Brain microvascular endothelial cell (primary cell): Measurements from ENCODE around the gene PACRG.

Source experiments
- DNase-seq: peaks from one replicate; pipeline ENCODE4 v3.0.0-alpha.2; 2020
- H3K27ac ChIP-seq: fragments of 250-450 bp; sonication (Bioruptor Pico); 2 replicates; pipeline ENCODE4 v1.5.1; 2020; ENCODE audit warnings: mild to moderate bottlenecking, moderate library complexity
- H3K27me3 ChIP-seq: fragments of 250-450 bp; sonication (Bioruptor Pico); replicated peaks from 2 replicates; pipeline ENCODE4 v1.5.1; 2020; ENCODE audit warnings: mild to moderate bottlenecking
- H3K36me3 ChIP-seq: fragments of 250-450 bp; sonication (Bioruptor Pico); replicated peaks from 2 replicates; pipeline ENCODE4 v1.5.1; 2020; ENCODE audit warnings: mild to moderate bottlenecking
- H3K4me3 ChIP-seq: 2 replicates; pipeline ENCODE4 v1.5.1; 2011; ENCODE audit warnings: low read depth, mild to moderate bottlenecking, control low read depth, low read length, moderate library complexity
- CTCF ChIP-seq: IDR thresholded peaks from 2 replicates; pipeline ENCODE4 v1.5.1; 2011; ENCODE audit warnings: low read depth, mild to moderate bottlenecking, moderate library complexity, low read length, control low read depth, inconsistent platforms; ENCODE audit errors: missing control alignments
- in situ Hi-C: cut with HindIII; loops from 2 replicates; pipeline ENCODE4 v1.10.0; 2017; ENCODE audit warnings: low sequenced_read_pairs, low pct_ligation_motif_present

PACRG gene

GRCh38 chr6:162683135-162683534, 44.6 kb upstream of the PACRG start:
- no peak for TF ChIP-seq CTCF
- DNase-seq = no peak
- in situ Hi-C loops = no loop called here

GRCh38 chr6:162684052-162684451, 43.7 kb upstream of the PACRG start:
- no peak for DNase-seq
- H3K27ac ChIP-seq = no peak overlapping the region
- no peaks in the 10 kb centered on the region for H3K36me3 ChIP-seq
- no peak overlapping the region for H3K4me3 ChIP-seq
- TF ChIP-seq CTCF = no peak
- in situ Hi-C loops = no loop called here
- H3K27me3 ChIP-seq = no peaks in the 10 kb centered on the region

More at GRCh38 chr6:162683135-162683534, 44.6 kb upstream of the PACRG start:
- Histone ChIP-seq H3K27ac (no peak overlapping the region), H3K27me3 (no peaks in the 10 kb centered on the region), H3K36me3 (no peaks in the 10 kb centered on the region), H3K4me3 (no peak overlapping the region)

GRCh38 chr6:162684961-162685360, 42.8 kb upstream of the PACRG start:
- in situ Hi-C loops = no loop called here
- no peak overlapping the region for H3K4me3 ChIP-seq
- H3K27ac ChIP-seq = no peak overlapping the region
- TF ChIP-seq CTCF = no peak
- H3K36me3 ChIP-seq = no peaks in the 10 kb centered on the region
- DNase-seq = no peak
- no peaks in the 10 kb centered on the region for H3K27me3 ChIP-seq

GRCh38 chr6:162685586-162685985, 42.2 kb upstream of the PACRG start:
- in situ Hi-C loops = no loop called here
- Histone ChIP-seq H3K36me3 (no peaks in the 10 kb centered on the region), H3K27me3 (no peaks in the 10 kb centered on the region), H3K27ac (no peak overlapping the region), H3K4me3 (no peak overlapping the region)
- DNase-seq = no peak
- TF ChIP-seq CTCF = no peak

- no peak for TF ChIP-seq CTCF
- no peak for DNase-seq
- no peak overlapping the region for H3K27ac ChIP-seq
- H3K4me3 ChIP-seq = no peak overlapping the region
- H3K36me3 ChIP-seq = no peaks in the 10 kb centered on the region
- in situ Hi-C loops = no loop called here
- H3K27me3 ChIP-seq = no peaks in the 10 kb centered on the region
These were observed 38.9 kb upstream of the PACRG start for GRCh38 chr6:162688751-162689345.

- H3K4me3 ChIP-seq = no peak overlapping the region
- in situ Hi-C loops = no loop called here
- H3K36me3 ChIP-seq = no peaks in the 10 kb centered on the region
- H3K27me3 ChIP-seq = no peaks in the 10 kb centered on the region
- H3K27ac ChIP-seq = no peak overlapping the region
- TF ChIP-seq CTCF = no peak
- no peak for DNase-seq
These were observed 37.6 kb upstream of the PACRG start for GRCh38 chr6:162690158-162690557.
